Right lobe of liver (tissue), 6 donors: ENCODE results near the gene NUP210L. TPM values are rescaled to one million over a fixed set of nuclear protein-coding genes. Genes with fewer than 3 reads are reported as not detected.
"Not testable (repeated sequence)": the region's sequence is repeated elsewhere in the genome, so short reads cannot be mapped to it uniquely, and the experiment has no call there.

Experiments used
- ATAC-seq, 4 donors: fragments of 200-7000 bp; cut with Tn5 transposase; one replicate each; pipeline ENCODE4 v1.9.1; 2020; ENCODE audit warnings: mild to moderate bottlenecking in 4 of 4, moderate library complexity in 4 of 4
- DNase-seq, 3 donors: peaks; one replicate each; pipeline ENCODE4 v3.0.0-alpha.2; 2020
- H3K27ac ChIP-seq, 3 donors: fragments of 200-600 bp; one replicate each; pipeline ENCODE4 v1.8.0; 2022
- H3K27me3 ChIP-seq, 2 donors: fragments of 200-600 bp; one replicate each; pipeline ENCODE4 v1.8.0; 2022
- H3K36me3 ChIP-seq, 4 donors: fragments of 200-600 bp; sonication (generic) in 1 of 4; one replicate each; pipeline versions ENCODE4 v1.5.1 to v1.8.0; 2017 to 2022; ENCODE audit warnings: control low read depth in 1 of 4
- H3K4me1 ChIP-seq, 4 donors: fragments of 200-600 bp; sonication (generic) in 1 of 4; one replicate each; pipeline versions ENCODE4 v1.5.1 to v1.8.0; 2017 to 2022; ENCODE audit warnings: control low read depth in 1 of 4
- H3K4me3 ChIP-seq, 3 donors: fragments of 200-600 bp; one replicate each; pipeline ENCODE4 v1.8.0; 2022
- H3K9me3 ChIP-seq, 4 donors: fragments of 200-600 bp; sonication (generic) in 1 of 4; one replicate each; pipeline versions ENCODE4 v1.5.1 to v1.8.0; 2017 to 2022; ENCODE audit warnings: control low read depth in 1 of 4
- CTCF ChIP-seq, 4 donors: fragments of 200-600 bp in 3 of 4; fragments of 450-650 bp in 1 of 4; IDR thresholded peaks; one replicate each; pipeline versions ENCODE4 v1.5.1 to v1.8.0; 2016 to 2022; ENCODE audit warnings: antibody characterized with exemption in 4 of 4, mild to moderate bottlenecking in 2 of 4
- POLR2A ChIP-seq: fragments of 450-650 bp; IDR thresholded peaks from one replicate; pipeline ENCODE4 v1.6.1; 2017; ENCODE audit warnings: antibody characterized with exemption, mild to moderate bottlenecking
- WGBS: methylation state at CpG from one replicate; pipeline ENCODE4 v1.1.6; 2018; ENCODE audit warnings: low coverage, low lambda C conversion rate; ENCODE audit not compliant: insufficient coverage; ENCODE audit errors: missing lambda C conversion rate; 5-methylcytosine and 5-hydroxymethylcytosine counted together
- intact Hi-C, 2 donors: fragments of 100-400 bp; cut with DNase I; formaldehyde crosslinking; loops; one replicate each; pipeline versions ENCODE4 v1.11.2 to v1.14.1; 2022
- total RNA-seq, 6 experiments: library from RNA; depleted of rRNA in 2 of 6; stranded (reverse); fragments of >200 nt in 2 of 6; fragmentation: NEBNext Ultra II Directional in 3 of 6; extraction: Animal tissue kit (Norgen Biotek cat#: 25700) in 3 of 6; gene quantifications; one replicate each; pipeline versions ENCODE4 v1.1.0 to v1.2.4, GENCODE V29; 2016 to 2023
- donor health status: DM: no; HTN: yes; CAD: no.
- donor health status: DM: no; HTN: no; CAD: no.
- donor health status: DM: no; HTN: no; CAD: no.
- donor health status: DM: no; HTN: yes; CAD: no.
- donor health status: DM: no; HTN: yes; CAD: no.

Gene NUP210L
- total RNA-seq, 6 experiments from 2014 or later = 0.14 TPM; not detected in 5

GRCh38 chr1:153984123-153984894 is 170.6 kb downstream of the NUP210L start:
- Histone ChIP-seq H3K4me3 (peak overlapping the region in 1 of 3 donors; percentile 76), H3K27me3 (no peaks in the 10 kb centered on the region), H3K36me3 (peaks cover 0 to 12% (median 0%) of the 10 kb centered on the region in 4 donors), H3K27ac (no peak overlapping the region), H3K9me3 (no peaks in the 10 kb centered on the region), H3K4me1 (peaks cover 0 to 14% (median 5%) of the 10 kb centered on the region in 4 donors)
- no peak for ATAC-seq
- WGBS = 41% methylated on average over 6 of the region's 6 CpGs
- no peak for DNase-seq
- intact Hi-C loops = loop anchor here in 1 of 2 donors (10.0 kb wide), 1 partner anchor 310 kb away; the partner anchor contains the start of genes ILF2 and NPR1
- TF ChIP-seq POLR2A = no peak
- TF ChIP-seq CTCF (IDR thresholded peaks at IDR 0.05) = no peak

GRCh38 chr1:153981735-153982134 is 173.1 kb downstream of the NUP210L start:
- not testable (repeated sequence) for DNase-seq, H3K27me3 ChIP-seq, ATAC-seq, H3K27ac ChIP-seq, H3K4me3 ChIP-seq, H3K9me3 ChIP-seq
- peaks cover 0 to 27% (median 9%) of the 10 kb centered on the region in 4 donors for H3K4me1 ChIP-seq
- intact Hi-C loops = loop anchor here in 1 of 2 donors (10.0 kb wide), 1 partner anchor 307 kb away; the partner anchor contains the start of genes ILF2 and NPR1
- WGBS = 100% methylated on average over 2 of the region's 2 CpGs
- peaks cover 0 to 12% (median 0%) of the 10 kb centered on the region in 4 donors for H3K36me3 ChIP-seq

- intact Hi-C loops, H3K9me3 ChIP-seq, ATAC-seq, H3K4me3 ChIP-seq, H3K27me3 ChIP-seq, DNase-seq: not testable (repeated sequence)
- H3K27ac ChIP-seq = peak overlapping the region in 1 of 3 donors; percentile 95
- H3K36me3 ChIP-seq = peaks cover 0 to 31% (median 9%) of the 10 kb centered on the region in 4 donors
- WGBS = 81% methylated on average over 10 of the region's 12 CpGs
- peaks cover 0 to 23% (median 8%) of the 10 kb centered on the region in 4 donors for H3K4me1 ChIP-seq
These were observed 175.8 kb downstream of the NUP210L start for GRCh38 chr1:153979091-153979490.

- peak overlapping the region in 2 of 3 donors; percentile 94 to 95 for H3K27ac ChIP-seq
- no peaks in the 10 kb centered on the region for H3K9me3 ChIP-seq
- intact Hi-C loops = no loop called here
- H3K4me1 ChIP-seq = peaks cover 0 to 23% (median 8%) of the 10 kb centered on the region in 4 donors
- peaks cover 0 to 34% (median 13%) of the 10 kb centered on the region in 4 donors for H3K36me3 ChIP-seq
- ATAC-seq (no peak), DNase-seq (no peak)
- peak overlapping the region; percentile 86 to 92 (median 90) for H3K4me3 ChIP-seq
- H3K27me3 ChIP-seq = no peaks in the 10 kb centered on the region
- no peak for TF ChIP-seq POLR2A
- no peak for TF ChIP-seq CTCF (IDR thresholded peaks at IDR 0.05)
- 24% methylated on average over 9 of the region's 9 CpGs for WGBS
These were observed 176.5 kb downstream of the NUP210L start for GRCh38 chr1:153978274-153978909.

- intact Hi-C loops = no loop called here
These were observed 177.3 kb downstream of the NUP210L start, which contains the start of gene JTB for GRCh38 chr1:153977250-153978240. Gene JTB, minus strand, starts transcription at chr1:153977674. Its CDS starts 422 bp downstream, at chr1:153977252.

More at GRCh38 chr1:153977250-153978240, 177.3 kb downstream of the NUP210L start, which contains the start of gene JTB:
- DNase-seq (peak; percentile 93 to 95 (median 94)), ATAC-seq (peak; percentile 89 to 95 (median 94))
- TF ChIP-seq POLR2A = peak; percentile 90
- TF ChIP-seq CTCF (IDR thresholded peaks at IDR 0.05) = peak in 1 of 4 donors; percentile 11
- Histone ChIP-seq H3K4me3 (peak within 1 kb of the TSS; percentile 86 to 92 (median 90)), H3K4me1 (peaks cover 0 to 23% (median 8%) of the 10 kb centered on the region in 4 donors), H3K9me3 (no peaks in the 10 kb centered on the region), H3K27ac (peak within 1 kb of the TSS; percentile 93 to 95 (median 94)), H3K36me3 (peaks cover 0 to 29% (median 13%) of the 10 kb centered on the region in 4 donors), H3K27me3 (no peaks in the 10 kb centered on the region)
- WGBS = under 1% methylated on average over 19 of the region's 75 CpGs
